Mucosa of stomach (tissue), 1 donor: ENCODE measurements around the gene ZCCHC8.
"Not testable (repeated sequence)": the region's sequence is repeated elsewhere in the genome, so short reads cannot be mapped to it uniquely, and the experiment has no call there.

Experiments
- H3K27me3 ChIP-seq: one replicate; pipeline ENCODE4 v1.7.0; 2013; ENCODE audit warnings: mild to moderate bottlenecking, low read length; ENCODE audit not compliant: control insufficient read depth, insufficient read depth
- H3K36me3 ChIP-seq: one replicate; pipeline ENCODE4 v1.7.0; 2013; ENCODE audit warnings: low read length; ENCODE audit not compliant: control insufficient read depth, insufficient read depth
- H3K4me1 ChIP-seq: one replicate; pipeline ENCODE4 v1.7.0; 2013; ENCODE audit warnings: mild to moderate bottlenecking, low read length; ENCODE audit not compliant: control insufficient read depth, insufficient read depth
- H3K4me3 ChIP-seq: one replicate; pipeline ENCODE4 v1.7.0; 2013; ENCODE audit warnings: low read length
- H3K9ac ChIP-seq: one replicate; pipeline ENCODE4 v1.7.0; 2013; ENCODE audit warnings: mild to moderate bottlenecking, low read length, moderate library complexity
- H3K9me3 ChIP-seq: one replicate; pipeline ENCODE4 v1.7.0; 2013; ENCODE audit warnings: mild to moderate bottlenecking, low read length, moderate library complexity; ENCODE audit not compliant: control insufficient read depth
- donor health status: Pancreatic carcinoma.

The ZCCHC8 gene

DNA sequence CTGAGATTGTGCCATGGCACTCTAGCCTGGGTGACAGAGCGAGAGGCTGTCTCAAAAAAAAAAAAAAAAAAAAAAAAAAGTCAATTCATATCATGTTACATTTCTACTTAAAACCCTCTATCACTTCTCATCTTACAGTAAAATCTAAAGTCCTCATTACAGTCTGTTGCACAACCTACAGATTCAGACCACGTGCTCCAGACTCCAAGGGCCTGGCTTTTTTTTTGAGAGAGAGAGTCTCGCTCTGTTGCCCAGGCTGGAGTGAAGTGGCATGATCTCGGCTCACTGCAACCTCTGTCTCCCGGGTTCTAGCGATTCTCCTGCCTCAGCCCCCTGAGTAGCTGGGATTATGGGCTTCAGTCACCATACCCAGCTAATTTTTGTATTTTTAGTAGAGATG lies 14.4 kb downstream of the ZCCHC8 start:
- not testable (repeated sequence) for H3K36me3 ChIP-seq, H3K9ac ChIP-seq, H3K9me3 ChIP-seq, H3K27me3 ChIP-seq, H3K4me3 ChIP-seq
- H3K4me1 ChIP-seq: peaks cover 11% of the 10 kb centered on the region

DNA sequence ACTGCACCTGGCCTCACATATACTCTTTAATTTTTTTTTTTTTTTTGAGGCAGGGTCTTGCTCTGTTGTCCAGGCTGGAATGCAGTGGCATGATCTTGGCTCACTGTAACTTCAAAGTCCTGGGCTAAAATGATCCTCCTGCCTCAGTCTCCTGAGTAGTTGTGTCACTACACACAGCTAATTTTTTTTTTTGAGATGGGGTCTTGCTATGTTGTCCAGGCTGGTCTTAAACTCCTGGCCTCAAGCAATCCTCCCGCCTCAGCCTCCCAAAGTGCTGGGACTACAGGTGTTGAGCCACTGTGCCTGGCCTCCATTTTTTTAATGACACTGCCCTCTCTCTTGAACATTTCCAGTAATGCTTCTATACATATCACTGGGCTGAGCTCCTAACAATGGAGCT lies 16.3 kb downstream of the ZCCHC8 start:
- H3K4me3 ChIP-seq, H3K27me3 ChIP-seq, H3K4me1 ChIP-seq, H3K9ac ChIP-seq, H3K9me3 ChIP-seq: not testable (repeated sequence)
- peaks cover 12% of the 10 kb centered on the region for H3K36me3 ChIP-seq

DNA sequence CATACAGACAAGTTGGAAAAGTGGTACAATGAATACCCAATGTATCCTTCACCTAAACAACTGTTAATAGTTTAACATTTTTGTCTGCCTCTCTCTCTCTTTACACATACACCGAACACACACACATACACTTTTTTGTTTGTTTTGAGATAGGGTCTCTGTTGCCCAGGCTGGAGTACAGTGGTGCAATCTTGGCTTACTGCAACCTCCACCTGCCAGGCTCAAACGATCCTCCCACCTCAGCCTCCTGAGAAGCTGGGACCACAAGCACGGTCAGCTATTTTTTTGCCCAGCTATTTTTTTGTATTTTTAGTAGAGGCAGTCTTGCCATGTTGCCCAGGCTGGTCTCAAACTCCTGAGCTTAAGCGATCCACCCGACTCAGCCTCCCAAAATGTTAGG lies 16.8 kb downstream of the ZCCHC8 start:
- no peaks in the 10 kb centered on the region for H3K9me3 ChIP-seq
- H3K36me3 ChIP-seq: peaks cover 12% of the 10 kb centered on the region
- no peak overlapping the region for H3K9ac ChIP-seq
- no peak overlapping the region for H3K4me3 ChIP-seq
- peaks cover 2% of the 10 kb centered on the region for H3K4me1 ChIP-seq
- no peaks in the 10 kb centered on the region for H3K27me3 ChIP-seq

DNA sequence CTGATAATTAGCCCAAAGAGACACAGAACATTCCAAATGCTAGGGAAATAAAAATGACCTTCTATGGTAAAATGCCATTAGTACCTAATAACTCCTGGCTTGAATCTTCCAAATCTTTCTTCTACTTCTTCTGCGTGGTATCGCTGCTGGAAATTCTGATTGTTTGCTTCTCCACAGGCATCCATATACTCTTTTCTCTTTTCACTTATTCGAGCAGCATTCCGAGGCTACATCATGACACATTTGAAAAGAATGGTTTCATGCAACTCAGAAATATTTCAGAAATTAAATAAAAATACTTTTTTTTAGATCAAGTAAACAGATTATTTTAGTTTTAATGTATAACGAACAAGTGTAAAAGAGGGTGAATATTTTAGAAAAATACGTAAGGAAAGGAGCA lies 18.9 kb downstream of the ZCCHC8 start:
- no peak overlapping the region for H3K4me3 ChIP-seq
- no peaks in the 10 kb centered on the region for H3K9me3 ChIP-seq
- H3K36me3 ChIP-seq: peaks cover 5% of the 10 kb centered on the region
- H3K4me1 ChIP-seq: no peaks in the 10 kb centered on the region
- no peak overlapping the region for H3K9ac ChIP-seq
- H3K27me3 ChIP-seq: no peaks in the 10 kb centered on the region

DNA sequence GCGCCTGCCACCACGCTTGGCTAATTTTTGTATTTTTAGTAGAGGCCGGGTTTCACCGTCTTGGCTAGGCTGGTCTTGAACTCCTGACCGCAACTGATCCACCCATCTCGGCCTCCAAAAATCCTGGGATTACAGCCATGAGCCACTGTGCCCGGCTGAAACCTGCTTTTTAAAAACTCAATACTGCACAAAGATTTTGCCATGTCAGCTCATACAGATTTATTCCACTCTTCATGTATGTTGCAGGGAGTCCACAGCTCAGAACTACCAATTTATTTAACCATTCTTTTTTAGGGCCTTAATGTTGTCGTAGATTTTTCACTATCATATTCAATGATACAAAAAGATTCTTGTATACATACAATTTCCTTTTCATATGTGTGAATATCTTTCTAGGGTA lies 20.0 kb downstream of the ZCCHC8 start:
- no peak overlapping the region for H3K9ac ChIP-seq
- H3K4me3 ChIP-seq: no peak overlapping the region
- H3K9me3 ChIP-seq: no peaks in the 10 kb centered on the region
- H3K27me3 ChIP-seq: no peaks in the 10 kb centered on the region
- no peaks in the 10 kb centered on the region for H3K4me1 ChIP-seq
- peaks cover 5% of the 10 kb centered on the region for H3K36me3 ChIP-seq

DNA sequence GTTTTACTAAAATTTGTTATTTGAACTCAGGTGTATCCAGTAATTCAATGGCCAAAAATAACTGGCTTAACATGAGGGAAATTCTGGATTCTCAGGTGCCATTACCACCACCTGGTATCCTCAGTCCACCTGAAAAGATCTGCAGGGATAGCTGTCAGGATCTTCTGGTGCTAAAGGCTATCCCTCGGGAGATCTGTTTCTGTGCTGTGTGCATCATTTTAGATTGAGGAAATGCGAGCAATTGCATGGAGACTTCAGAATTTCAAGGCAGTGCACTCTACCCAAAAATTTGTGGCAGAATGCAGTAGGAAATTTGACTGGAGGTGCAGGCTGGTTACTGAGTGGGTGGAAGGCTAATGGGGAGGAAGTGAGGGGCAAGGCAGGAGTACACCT lies 26.4 kb downstream of the ZCCHC8 start:
- Histone ChIP-seq H3K36me3 (peaks cover 9% of the 10 kb centered on the region), H3K9me3 (no peaks in the 10 kb centered on the region), H3K27me3 (no peaks in the 10 kb centered on the region), H3K4me3 (no peak overlapping the region), H3K9ac (no peak overlapping the region), H3K4me1 (peaks cover 3% of the 10 kb centered on the region)

DNA sequence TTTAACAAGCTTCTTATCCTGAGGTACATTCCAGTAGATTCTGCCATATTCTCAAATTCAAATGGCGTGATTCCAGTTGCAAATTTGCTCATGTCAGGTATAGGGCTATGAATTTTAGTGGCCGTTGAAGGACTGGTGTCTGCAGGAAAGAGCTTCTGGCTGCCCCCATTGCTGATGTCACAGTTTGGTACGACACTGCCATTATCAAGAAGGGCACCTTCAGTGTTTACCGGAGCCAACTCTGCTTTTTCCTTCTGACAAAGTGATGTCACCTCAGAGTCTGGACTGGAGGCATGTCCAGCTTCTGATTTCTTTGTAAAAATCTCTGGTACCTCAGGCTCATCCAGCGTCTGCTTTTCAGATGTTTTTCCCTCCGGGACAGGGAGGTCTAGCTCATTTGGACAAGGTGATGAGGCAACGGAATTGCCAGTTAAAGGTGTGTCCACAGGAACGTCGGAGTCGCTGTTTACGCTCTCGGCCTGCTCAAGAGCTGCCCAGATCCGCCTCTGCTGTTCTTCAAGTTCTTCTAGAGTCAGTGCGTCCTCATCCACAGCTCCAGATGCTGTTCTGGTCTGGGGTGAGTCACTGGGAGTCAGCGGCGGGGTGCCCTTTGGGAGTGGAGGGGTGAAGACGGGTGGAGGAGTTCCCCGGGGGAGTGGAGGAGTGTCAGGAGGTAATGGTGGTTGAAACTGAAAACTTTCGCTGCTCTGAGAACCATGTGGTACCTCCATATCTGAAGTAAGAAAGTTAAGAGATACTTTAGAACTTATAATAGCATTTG lies 27.0 kb downstream of the ZCCHC8 start:
- Histone ChIP-seq H3K4me1 (peaks cover 3% of the 10 kb centered on the region), H3K9me3 (no peaks in the 10 kb centered on the region), H3K36me3 (peaks cover 9% of the 10 kb centered on the region), H3K27me3 (no peaks in the 10 kb centered on the region), H3K9ac (no peak overlapping the region), H3K4me3 (no peak overlapping the region)

DNA sequence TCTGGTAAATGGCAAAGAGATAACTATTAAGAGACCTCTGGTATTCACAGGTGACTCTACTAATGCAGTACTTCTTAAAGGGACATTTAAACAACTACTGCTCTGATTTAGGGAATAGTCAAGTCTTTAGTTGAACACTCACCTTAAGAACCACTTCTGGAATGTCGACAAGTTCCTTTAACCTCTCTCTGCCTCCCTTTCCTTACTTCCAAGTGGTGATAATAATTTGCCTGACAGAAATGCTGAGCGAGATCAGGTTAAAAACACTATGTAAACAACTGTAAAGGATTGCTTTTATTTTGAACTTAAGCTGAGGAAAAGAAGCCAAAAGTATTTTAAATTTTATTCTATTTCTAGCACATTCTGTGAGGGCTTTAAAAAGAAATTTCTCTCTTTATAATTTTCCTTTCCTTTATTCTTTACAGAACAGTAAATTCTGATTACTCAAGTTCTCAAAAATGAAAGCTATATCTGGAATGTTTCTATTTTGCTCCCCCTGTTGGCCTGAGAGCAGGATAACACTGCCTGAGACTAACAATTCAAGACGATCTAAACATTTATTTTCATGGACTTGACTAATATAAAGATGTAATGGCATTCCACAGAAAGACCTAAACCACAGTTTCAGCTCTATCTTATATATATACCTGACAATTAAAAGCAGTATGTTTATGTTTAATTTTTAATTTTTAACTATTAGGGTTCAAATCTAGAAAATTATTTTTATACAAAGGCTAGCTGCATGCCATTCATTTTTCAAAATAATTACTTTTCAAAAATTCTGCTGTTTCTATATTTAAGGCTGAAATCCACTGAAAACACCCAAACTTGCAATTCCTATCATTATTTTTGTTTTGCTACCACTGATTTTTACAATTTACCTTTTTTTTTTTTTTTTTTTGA lies 29.2 kb downstream of the ZCCHC8 start:
- Histone ChIP-seq H3K4me1 (peaks cover 3% of the 10 kb centered on the region), H3K36me3 (peaks cover 9% of the 10 kb centered on the region), H3K27me3 (no peaks in the 10 kb centered on the region), H3K4me3 (no peak overlapping the region), H3K9ac (no peak overlapping the region), H3K9me3 (no peaks in the 10 kb centered on the region)

DNA sequence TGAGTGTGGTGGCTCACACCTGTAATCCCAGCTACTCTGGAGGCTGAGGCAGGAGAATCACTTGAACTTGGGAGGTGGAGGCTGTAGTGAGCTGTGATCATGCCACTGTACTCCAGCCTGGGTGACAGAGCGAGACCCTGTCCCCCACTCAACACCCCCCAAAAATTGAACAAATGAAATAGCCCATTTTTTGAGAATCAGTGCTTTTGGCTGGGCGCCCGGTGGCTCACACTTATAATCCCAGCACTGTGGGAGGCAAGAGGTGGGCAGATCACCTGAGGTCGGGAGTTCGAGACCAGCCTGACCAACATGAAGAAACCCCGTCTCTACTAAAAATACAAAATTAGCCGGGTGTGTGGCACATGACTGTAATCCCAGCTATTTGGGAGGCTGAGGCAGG lies 30.2 kb downstream of the ZCCHC8 start:
- not testable (repeated sequence) for H3K9ac ChIP-seq

DNA sequence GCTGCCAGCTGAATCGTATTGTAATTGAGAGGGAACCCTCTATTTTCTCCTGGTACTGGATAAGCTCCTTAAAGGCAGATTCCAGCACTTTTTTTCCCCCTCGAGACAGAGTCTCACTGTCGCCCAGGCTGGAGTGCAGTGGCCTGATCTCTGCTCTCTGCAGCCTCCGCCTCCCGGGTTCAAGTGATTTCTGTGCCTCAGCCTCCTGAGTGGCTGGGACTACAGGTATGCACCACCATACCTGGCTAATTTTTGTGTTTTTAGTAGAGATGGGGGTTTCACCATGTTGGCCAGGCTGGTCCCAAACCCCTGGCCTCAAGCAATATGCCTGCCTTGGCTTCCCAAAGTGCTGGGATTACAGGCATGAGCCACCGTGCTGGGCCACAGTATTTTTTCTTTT lies 30.9 kb downstream of the ZCCHC8 start:
- H3K9ac ChIP-seq, H3K36me3 ChIP-seq, H3K27me3 ChIP-seq, H3K9me3 ChIP-seq, H3K4me3 ChIP-seq, H3K4me1 ChIP-seq: not testable (repeated sequence)

More for the DNA sequence above, 30.2 kb downstream of the ZCCHC8 start:
- not testable (repeated sequence) for H3K36me3 ChIP-seq, H3K9me3 ChIP-seq, H3K4me3 ChIP-seq, H3K27me3 ChIP-seq, H3K4me1 ChIP-seq

DNA sequence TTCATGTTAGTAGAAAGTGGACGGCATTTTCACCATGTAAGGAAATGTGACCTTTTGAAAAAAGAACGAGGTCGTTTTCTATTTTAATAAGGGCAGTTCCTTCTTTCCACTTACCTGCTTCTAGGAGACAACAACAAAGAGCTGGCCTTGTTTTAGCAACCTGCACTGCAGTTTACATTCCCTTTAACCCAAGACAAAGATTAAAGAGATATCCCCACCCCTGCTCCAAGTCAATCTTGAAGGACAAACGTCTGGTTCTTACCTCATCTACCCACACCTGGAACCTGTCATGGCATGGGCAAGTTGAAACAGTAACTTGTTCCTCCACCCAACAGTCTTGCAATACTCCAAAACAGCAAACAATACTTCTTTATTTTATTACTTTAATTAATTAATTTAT lies 32.7 kb downstream of the ZCCHC8 start:
- H3K9ac ChIP-seq: no peak overlapping the region
- no peaks in the 10 kb centered on the region for H3K9me3 ChIP-seq
- no peaks in the 10 kb centered on the region for H3K36me3 ChIP-seq
- peaks cover 3% of the 10 kb centered on the region for H3K4me1 ChIP-seq
- H3K27me3 ChIP-seq: no peaks in the 10 kb centered on the region
- no peak overlapping the region for H3K4me3 ChIP-seq

DNA sequence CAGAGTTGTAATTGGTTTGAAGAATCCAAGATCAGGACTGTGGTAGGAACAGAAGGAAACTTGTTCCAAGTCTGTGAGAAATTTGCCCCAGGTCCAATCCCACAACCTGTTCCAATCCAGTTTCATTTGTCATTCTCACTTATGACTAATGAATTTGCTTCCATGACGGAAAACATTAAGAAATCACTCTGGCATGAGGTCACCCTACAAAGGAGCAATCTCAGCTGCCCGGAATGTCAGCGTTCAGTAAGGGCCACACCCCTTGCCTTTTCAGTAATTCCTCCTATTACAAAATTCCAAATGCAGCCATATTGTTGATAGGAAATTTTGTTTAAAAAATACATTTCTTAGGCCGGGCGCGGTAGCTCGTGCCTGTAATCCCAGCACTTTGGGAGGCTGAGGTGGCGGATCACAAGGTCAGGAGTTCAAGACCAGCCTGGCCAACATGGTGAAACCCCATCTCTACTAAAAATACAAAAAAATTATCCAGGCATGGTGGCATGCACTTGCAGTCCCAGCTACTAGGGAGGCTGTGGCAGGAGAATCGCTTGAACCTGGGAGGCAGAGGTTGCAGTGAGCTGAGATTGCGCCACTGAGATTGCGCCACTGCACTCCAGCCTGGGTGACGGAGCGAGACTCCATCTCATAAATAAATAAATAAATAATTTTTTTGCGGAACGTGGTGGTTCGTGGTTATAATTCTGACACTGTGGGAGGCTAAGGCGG lies 36.3 kb downstream of the ZCCHC8 start:
- not testable (repeated sequence) for H3K27me3 ChIP-seq, H3K4me1 ChIP-seq, H3K9me3 ChIP-seq, H3K36me3 ChIP-seq, H3K9ac ChIP-seq, H3K4me3 ChIP-seq
